GM10847 (cell line): ENCODE measurements around the gene SNRPD3.
"Not testable (repeated sequence)": the region's sequence is repeated elsewhere in the genome, so short reads cannot be mapped to it uniquely, and the experiment has no call there.

Source experiments
- POLR2A ChIP-seq: IDR thresholded peaks from 2 replicates; pipeline ENCODE4 v1.6.1; 2011; ENCODE audit not compliant: insufficient read length; ENCODE audit errors: extremely low read depth

Gene SNRPD3

GRCh38 chr22:24592851-24593558 lies 37.2 kb downstream of the SNRPD3 start, which contains the start of gene LRRC75B:
TSS of gene LRRC75B (minus strand) at chr22:24593073. CDS start at chr22:24593039, 34 bp downstream.
- TF ChIP-seq POLR2A = no peak

- TF ChIP-seq POLR2A = no peak
Observed at GRCh38 chr22:24593836-24594568, 38.2 kb downstream of the SNRPD3 start.

- TF ChIP-seq POLR2A = no peak
Observed at GRCh38 chr22:24594569-24595120, 38.8 kb downstream of the SNRPD3 start.

GRCh38 chr22:24595228-24595627 lies 39.4 kb downstream of the SNRPD3 start:
- no peak for TF ChIP-seq POLR2A

- no peak for TF ChIP-seq POLR2A
Observed at GRCh38 chr22:24595863-24596262, 40.1 kb downstream of the SNRPD3 start.

GRCh38 chr22:24599514-24599913 lies 43.7 kb downstream of the SNRPD3 start:
- TF ChIP-seq POLR2A = no peak

- TF ChIP-seq POLR2A = no peak
Observed at GRCh38 chr22:24601217-24602104, 45.7 kb downstream of the SNRPD3 start.

GRCh38 chr22:24602847-24603769 lies 47.3 kb downstream of the SNRPD3 start, which contains the start of gene GGT1:
TSS of gene GGT1 (plus strand) at chr22:24603193. CDS start at chr22:24611082, 7,889 bp downstream.
- TF ChIP-seq POLR2A = not testable (repeated sequence)

- TF ChIP-seq POLR2A = peak; percentile 43
Observed at GRCh38 chr22:24607429-24607983, 51.7 kb downstream of the SNRPD3 start.
